Measurements from ENCODE around the gene KRR1.

Gene KRR1

DNA sequence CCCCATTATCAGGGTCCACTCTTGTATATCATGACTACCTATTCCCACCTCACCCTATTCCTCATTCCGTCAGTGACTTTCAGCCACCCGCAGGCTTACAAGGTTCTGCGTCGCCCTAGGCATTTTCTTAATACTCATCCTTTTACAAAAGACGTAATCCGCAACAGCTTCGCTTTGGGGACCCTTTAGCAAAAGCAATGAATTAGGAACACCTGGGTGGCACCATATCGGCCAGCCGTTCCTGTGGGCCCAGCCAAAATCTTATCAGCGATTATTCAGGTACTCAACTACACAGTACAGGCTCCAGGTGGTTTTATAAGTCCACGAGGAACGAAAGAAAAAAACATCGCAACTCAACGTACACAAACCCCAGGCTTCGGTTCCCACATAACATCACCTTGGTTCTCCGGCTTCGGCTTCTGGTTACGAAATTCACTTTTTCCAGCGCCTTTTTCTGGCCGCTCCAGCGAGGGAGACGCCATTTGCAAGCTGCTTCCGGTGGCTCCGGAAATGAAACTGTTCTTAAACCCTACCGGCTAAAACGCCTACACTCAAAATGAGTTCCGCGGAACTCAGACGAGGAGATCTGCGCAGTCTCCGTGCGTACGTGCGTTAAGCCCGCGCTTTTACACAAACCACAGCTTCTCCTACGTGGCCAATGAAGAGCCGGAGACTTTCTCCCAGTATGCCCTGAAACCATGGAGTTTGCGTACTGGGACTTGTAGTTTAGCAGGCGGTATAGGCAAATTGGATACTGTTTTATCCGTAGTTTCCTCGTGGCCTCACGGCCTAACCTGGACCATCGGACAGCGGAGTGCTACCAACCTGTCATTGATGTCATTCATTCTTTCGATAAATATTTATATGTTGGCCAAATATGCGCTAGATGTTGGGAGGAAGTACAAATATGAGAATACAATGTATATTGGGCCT is at the start of gene KRR1:
TSS of gene KRR1 (minus strand) at position 494 of the 933 bp plus-strand sequence. CDS start at position 482, 12 bp downstream.
- peak; percentile 91 for DNase-seq

DNA sequence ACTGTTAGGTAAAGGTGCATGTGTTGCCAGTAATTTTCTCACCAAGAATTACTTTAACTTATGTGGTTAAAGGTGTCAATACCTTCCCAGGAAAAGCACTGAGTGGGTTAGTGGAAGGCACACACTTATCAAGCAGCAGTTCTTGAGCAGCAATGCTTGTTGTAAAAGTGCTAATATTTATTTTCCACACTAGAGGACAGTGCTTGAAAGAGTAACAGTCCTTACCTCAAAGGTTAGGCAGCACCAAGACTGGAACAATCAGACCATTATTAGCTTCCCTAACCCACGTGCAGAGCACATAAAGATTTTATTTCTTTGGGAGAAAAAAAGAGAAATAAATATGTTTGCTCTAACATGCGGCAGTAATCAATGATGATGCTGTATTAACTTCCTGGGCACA is 48.8 kb upstream of the KRR1 start:
- DNase-seq = no peak

DNA sequence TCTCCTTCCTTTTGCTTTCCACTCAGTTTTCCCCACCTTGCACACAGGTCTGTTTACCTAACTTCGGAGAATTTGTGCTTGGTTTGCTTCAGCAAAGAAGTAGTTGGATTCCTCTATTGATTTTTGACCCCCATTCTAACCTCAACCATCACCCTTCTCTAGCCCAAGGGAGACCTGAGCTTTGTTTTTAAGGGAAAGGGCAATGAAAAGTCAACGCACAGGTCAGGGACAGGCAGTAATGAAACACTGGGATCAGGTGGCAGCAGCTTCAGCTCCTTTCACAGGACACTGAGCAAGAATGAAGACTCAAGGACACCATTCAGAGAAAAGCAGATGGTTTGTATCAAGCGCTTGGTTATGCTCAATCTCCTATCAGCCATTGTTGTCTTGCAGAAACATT is 46.9 kb upstream of the KRR1 start:
- no peak for DNase-seq

DNA sequence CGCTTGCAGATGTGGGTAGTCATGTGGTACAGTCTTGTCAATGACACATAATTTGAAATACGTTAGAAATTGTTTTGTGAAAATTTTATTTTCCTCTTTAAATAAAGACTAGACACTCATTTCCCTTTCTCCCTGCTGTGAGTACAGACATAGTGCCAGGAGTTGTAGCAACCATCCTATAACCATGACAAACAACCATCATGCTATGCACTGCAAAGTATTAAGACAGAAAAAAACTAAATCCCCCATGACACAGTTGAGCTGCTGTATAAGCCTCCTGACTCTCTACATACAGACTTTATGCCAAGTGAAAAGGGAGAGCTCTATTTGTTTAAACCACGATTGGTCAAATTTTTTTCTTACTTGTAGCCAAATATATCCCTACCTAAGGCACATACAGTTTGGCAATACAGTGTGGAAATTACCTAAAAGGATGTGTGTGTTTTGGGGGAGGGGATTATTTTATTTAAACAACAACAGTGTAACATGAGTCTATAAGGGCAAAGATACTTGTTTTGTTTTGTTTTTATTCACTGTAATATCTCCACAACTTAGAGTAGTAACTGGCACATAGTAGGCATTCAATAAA is 45.0 kb upstream of the KRR1 start:
- DNase-seq = no peak

DNA sequence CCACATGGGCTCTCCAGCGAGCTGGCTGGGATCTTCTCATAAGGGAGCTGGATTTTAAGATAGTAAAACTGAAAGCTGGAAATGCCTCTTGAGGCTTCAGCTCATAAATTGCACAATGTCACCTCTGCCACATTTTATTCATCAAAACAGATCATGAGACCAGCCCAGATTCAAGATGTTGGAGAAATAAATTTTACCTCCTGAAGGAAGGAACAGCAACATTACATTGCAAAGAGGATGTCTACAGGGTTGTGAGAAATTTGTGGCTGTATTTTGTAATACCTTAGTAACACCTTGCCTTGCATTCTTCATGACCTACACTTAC is 43.1 kb upstream of the KRR1 start:
- no peak for DNase-seq

DNA sequence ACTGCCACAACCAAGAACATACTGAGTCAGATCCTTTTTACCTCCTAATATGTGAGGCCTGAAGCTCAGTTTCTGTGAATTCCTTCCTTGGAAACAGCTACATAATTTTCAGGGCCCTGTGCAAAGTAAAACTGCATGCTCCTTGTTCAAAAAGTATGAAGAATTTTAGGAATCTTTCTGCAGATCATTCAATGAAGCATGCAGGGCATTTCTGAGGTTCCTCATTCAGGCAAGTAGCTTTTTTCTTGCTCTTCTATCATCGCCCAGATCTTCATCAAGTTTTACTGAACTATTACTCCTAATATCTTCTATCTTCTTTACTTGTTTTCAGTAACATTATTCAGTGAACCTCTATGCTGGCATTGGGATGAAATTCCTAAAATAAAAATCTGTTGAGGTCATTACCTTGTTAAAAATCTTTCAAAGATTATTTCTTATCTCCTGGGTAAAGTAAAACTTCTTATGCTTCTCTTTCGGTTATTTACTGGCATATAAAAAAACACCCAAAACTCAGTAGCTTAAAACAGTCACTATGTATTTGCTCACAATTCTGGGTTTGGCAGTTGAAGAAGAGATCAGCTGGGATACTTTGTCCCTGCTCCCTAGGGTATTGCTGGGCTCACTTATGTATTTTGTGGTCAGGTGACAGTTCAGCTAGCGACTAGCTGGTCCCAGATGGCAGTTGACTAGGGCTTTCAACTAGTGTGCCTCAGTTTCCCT is 42.6 kb upstream of the KRR1 start:
- DNase-seq = no peak

DNA sequence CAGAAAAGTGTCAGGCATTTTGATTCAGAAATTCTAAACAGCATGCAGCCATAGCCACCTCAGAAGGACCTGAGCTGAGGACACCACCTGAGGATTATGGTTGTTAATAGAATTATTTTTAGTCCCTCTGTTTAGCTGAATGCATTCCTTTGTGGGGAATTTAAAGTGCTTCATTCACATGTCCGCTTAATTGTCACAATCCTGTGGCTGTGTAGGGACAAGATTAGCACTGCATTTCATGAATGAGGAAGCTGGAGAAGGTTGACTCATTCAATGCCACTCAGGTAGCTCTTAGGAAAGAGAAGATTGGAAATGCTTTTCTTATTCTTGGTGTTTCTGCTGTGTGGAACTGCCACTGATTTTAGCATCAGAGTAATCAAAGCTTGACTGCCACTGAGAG is 42.0 kb upstream of the KRR1 start:
- no peak for DNase-seq

DNA sequence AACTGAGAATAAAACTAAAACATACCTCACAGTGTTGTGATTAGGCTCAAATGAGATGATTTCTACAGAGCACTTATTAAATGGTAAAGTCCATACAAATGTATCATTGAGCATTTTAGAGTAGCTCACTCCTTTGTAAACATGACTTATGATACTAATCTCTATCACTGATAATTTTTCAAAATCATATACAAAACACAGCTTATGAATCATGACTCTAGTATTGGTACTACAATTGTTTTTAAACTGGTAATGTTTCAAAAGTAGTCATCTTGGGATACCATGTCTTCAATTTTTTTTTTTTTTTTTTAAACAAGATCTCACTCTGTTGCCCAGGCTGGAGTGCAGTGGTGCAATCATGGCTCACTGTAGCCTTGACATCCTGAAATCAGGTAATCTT is 40.1 kb upstream of the KRR1 start:
- DNase-seq = no peak

DNA sequence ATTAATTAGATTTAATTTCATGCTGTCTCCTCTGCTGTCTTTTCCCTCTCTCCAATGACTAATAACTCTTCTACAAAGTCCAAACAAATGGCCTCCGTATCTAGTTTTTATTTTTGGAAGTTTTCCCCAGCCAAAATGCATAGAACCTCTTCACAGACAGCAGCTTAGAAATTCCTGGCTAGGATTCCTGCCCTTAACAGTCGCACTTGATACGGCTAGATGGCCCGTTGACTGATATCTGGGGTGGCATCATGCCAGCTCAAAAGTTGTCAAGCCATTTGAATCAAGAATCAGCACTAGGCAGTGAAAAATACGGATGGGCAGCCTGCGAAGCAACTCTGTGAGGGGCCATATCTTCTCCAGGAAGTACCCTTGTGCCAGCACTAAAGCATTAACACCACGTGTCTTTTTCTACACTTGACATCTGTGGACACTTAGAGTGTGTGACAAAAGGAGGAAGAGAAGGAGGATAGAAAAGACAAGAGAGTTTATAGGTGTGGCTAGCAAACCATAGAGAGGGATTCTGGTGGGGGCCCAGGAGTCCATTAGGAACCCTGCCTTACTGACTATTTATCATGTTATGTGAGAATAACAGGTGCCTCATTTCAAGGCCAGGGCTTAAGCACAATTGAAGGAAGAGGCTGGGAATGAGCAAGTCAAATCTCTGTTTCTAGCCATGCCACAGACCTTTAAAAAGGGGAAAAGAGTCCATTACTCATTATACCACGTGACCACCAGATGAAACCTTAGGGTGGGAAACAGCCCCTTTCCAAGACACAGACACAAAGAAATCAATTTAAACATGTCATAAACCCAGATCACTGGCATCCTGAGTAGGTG is 39.2 kb upstream of the KRR1 start:
- no peak for DNase-seq

DNA sequence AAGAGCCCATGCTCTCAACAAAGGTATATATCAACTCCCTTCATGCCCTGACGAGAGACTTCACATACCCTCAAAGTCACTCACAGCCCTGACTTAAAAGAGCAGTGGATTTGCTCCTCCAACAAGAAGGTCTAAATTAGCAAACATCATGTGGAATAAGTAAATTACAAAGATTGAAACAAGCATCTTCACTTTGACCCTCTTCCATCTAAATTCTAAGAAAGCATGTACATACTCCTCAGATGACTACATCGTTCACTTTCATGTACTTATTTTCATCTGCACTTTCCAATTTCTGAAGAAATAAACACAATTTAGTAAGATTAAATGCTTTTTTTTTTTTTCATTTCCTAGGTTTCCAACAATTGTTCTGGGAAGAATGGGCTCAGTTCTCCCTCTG is 38.6 kb upstream of the KRR1 start:
- no peak for DNase-seq

DNA sequence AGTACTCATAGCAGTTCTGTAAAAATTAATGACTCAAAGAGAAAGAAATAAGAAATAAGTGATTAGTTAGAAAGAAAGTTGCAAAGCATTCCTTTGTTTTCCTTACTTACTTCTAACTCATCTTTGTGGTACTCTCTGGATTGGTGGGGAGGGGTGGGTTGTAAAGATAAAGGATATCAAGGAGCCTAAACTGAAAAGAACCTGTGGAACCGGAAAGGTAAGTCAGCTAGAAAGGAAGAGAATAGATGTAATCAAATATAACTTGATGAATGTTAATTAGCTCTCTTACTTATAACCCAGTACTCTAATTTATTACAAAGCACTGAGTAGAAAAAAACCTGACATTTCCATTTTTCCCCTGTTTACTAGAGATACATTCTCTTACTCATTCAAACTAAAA is 37.5 kb upstream of the KRR1 start:
- DNase-seq = no peak

DNA sequence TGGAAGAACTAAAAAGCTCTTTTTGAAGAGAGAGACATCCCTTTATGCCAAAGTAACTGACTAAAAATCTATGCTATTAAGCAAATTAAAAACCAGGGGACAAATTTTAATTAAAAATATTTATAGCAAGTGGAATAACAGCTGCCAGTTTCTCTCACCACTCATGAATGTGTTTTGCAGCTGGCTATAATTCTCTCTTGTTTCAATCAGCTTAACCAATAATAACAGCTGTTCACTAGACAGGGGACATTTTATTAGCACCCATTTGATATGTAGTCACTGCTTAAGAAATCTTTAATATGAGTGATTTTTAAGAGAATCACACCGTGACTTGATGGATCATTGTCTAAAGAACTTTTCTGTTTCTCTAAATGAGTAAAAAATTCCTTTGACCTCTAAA is 34.2 kb upstream of the KRR1 start:
- DNase-seq = no peak

DNA sequence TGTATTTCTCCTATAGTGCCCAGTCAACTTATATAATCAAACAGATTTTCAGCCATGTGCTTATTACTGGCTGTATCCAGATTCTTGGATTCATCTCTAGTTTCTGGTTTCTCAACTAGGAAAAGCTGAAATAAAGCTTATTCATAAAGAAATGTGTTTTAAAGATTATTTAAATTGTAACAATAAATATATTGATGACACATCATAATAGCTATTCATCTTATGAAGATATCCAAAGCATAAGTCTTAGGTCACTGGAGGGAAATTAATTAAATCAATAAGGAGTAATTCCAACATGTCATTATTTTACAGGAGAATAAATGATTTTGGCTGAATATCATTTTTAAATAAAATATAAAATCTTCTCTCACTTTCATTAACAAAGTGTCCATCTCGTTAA is 32.1 kb upstream of the KRR1 start:
- no peak for DNase-seq

DNA sequence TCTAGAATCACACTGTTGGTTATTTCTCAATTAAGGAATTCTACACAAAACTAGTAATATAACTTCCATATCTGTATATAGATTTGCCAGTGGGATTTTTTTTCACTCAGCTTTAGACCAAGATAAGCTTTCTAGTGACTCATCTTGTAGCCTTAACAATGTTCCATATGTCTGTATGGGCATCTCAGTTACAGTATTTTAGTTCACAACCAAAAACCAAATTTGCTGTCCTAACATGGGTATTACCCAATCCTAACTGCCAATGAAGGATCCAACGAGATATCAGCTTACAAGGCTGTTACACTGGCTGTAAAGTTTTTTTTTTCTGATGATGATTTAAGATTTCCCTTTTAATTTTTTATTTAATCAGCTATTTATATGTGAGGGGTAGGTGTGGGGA is 31.5 kb upstream of the KRR1 start:
- no peak for DNase-seq

DNA sequence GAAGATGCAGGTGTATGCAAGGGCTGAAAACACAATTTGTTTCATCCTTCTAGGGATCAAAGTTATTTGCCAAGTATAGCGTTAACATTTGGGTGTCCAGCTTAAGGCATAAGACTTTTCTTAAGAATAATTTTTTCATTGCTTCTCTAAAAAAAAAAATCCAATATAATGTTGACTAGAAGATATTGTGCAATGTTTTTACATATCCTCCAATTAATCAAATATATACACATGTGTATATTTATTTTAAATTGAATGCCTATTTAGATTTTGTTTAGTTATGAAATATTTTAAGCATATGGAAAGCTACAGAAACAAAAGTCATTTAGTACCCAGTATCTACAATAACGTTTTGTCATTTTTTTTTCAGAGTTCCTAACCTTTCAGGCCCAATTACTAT is 28.5 kb upstream of the KRR1 start:
- DNase-seq = no peak

DNA sequence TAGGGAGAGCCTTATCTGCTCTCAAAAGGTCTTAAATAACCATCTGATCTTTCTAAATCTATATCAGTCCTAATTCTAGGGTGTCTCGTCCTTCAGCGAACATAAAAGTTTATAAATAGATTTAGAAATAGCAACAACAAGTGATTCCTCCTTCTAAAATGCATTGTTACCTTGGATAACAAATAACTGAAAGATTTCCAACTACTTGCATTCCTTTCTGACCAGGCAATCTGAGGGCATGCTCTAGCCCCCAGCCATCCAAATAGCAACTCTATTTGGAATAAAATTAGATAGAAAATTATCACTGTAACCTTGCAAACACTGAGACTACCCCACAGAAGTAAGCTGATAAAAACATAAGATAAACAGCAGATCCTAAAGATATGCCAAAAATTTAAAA is 21.8 kb upstream of the KRR1 start:
- DNase-seq = no peak

DNA sequence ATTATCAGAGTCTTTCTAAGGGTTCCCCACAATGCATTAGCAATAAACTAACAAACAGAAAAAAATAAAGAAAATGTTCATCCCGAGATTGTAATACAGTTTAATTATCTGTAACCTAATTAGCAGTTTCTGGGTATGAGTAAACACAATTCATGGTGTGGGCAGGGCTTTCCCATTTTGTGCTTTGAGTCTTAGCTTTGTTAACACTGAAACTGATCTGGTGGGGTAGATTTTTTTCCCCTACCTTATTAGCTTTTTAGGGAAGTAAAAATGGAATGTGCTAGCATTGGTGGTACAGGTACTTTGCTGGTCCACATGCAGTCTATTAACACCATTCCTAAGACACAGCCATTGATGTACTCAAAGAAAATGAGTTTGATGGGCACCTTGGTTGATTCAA is 18.4 kb upstream of the KRR1 start:
- DNase-seq = no peak

DNA sequence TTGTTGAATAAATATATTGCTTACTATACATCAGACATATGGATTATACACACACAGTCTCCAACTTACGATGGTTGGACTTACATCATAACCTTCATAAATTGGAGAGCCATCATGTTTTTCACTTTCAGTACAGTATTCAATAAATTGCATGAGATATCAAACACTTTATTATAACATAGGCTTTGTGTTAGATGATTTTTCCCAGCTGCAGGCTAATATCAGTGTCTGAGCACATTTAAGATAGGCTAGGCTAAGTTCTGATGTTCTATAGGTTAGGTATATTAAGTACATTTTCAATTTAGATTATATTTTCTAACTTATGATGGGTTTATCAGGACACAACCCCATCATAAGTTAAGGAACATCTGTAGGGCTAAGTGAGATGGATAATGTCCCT is 17.9 kb upstream of the KRR1 start:
- DNase-seq = no peak

DNA sequence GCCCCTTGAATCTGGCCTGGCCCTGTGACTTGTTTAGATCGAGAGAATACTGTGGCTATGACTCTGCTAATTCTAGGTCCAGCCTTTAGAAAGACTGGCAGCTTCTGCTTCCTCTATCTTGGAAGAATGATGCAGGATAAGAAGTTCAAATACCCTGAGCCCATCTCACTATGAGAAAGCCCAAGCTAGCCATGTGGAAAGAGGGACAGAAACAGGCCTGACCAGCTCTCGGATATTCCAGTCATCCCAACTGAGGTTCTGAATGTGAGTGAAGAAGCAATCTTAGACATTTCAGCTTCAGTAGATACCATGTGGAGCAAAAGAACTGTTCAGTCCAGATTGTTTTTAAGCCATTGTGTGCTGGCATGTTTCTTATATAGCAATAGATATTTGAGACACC is 17.3 kb upstream of the KRR1 start:
- no peak for DNase-seq

DNA sequence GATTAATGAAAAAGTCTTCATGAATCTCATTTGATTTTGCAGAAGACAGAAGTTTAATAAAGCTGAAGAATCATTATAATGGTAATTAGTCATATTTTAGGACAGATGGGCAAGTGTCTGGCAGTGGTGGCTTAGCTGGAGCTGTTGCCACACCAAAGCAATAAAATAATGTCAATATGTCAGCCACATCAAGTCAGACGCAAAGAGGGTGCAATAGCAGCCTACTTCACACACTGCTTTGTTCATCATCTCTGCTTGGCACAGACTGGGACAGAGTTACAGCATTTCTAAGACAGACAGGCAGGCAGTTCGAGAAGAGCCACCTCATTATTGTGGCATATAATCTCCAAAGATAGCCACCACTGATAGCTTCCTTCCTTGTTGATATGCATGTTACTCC is 16.9 kb upstream of the KRR1 start:
- DNase-seq = no peak

DNA sequence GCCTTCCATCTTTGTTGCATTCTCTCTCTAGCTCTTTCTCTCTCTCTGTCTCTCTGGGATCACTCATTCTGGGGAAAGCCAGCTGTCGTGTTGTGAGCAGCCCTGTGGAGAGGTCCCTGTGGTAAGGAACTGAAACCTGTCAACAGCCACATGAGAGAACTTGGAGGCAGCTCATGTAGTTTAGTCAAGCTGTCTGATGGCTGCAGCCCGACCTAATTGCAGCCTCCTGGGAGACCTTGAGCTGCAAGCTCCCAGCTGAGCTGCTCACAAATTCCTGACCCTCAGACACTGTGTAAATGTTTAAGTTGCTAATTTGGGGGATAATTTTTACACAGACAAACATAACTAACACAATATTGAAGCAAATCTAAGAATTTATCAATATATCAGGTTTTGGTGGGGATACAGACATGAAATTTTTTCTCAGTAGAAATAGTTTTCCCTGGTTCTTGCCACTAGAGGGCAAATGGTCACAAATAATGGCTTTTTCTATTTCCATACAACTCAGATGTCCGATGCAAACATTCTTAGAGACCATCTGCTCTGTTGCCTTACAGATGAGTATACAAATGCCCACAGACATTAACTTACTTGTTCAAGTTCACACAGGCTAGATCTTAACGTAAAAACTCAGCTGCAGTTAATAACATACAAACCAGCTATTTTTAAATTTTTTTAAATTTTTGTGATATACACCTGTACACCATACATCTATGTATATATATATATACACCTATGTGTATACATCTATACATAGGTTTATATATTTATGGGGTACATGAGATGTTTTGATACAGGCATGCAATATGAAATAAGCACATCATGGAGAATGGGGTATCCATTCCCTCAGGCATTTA is 15.5 kb upstream of the KRR1 start:
- DNase-seq = peak; percentile 48

DNA sequence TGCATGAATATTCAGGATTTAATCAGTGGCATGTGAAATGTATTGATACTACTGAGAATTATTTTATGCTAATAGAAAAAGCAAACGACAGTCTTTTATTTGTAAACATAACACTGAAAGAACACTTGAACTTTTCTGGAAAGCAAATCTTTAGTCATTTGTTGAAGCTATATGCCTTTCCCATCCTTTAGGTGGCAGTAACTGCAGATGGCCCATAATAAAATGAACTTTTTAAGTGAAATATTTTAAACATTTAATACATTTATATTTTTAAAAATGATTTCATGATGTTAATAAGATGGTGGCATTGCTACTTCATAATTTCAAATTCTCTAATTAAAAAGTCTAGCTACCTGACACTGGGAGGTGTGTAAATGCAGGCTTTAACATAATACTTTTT is 13.9 kb upstream of the KRR1 start:
- DNase-seq = no peak
